ENCODE measurements around the gene KLHL25. TPM values are rescaled to one million over a fixed set of nuclear protein-coding genes. Genes with fewer than 3 reads are reported as not detected.

The KLHL25 gene
- total and polyA plus RNA-seq, 2 experiments from 2014 or later = 3.7 to 10.0 TPM

- no peak for TF ChIP-seq EZH2 (IDR thresholded peaks at IDR 0.05; ENCODE audit: borderline replicate concordance)
- TF ChIP-seq CTCF (IDR thresholded peaks at IDR 0.05; ENCODE audit: poor library complexity) = no peak
- no peak for TF ChIP-seq EZH2phosphoT487 (IDR thresholded peaks at IDR 0.05; ENCODE audit: low read depth, severe bottlenecking, unreplicated experiment)
- DNase-seq (ENCODE audit: low spot score) = no peak
- peak overlapping the region; percentile 32 for H3K27ac ChIP-seq
Measured at GRCh38 chr15:85839643-85840042, 44.9 kb upstream of the KLHL25 start.

GRCh38 chr15:85838655-85839054 is 43.9 kb upstream of the KLHL25 start:
- H2AFZ ChIP-seq = no peak overlapping the region
- no peaks in the 10 kb centered on the region for H4K20me1 ChIP-seq (ENCODE audit: insufficient read depth, poor library complexity, severe bottlenecking)
- H3K4me1 ChIP-seq (ENCODE audit: insufficient read depth) = peaks cover 11% of the 10 kb centered on the region
- no peaks in the 10 kb centered on the region for H3K36me3 ChIP-seq (replicated peaks; ENCODE audit: insufficient read depth, low read depth)
- H3K4me3 ChIP-seq = no peak overlapping the region
- H3K79me2 ChIP-seq = no peaks in the 10 kb centered on the region
- TF ChIP-seq EZH2phosphoT487 (IDR thresholded peaks at IDR 0.05; ENCODE audit: low read depth, severe bottlenecking, unreplicated experiment) = no peak
- no peak for TF ChIP-seq CTCF (IDR thresholded peaks at IDR 0.05; ENCODE audit: poor library complexity)
- TF ChIP-seq EZH2 (IDR thresholded peaks at IDR 0.05; ENCODE audit: borderline replicate concordance) = no peak
- H3K4me2 ChIP-seq = no peak overlapping the region
- no peak for DNase-seq (ENCODE audit: low spot score)
- WGBS (ENCODE audit: low lambda C conversion rate, missing lambda C conversion rate) = 76% methylated on average over 8 of the region's 8 CpGs
- H3K27ac ChIP-seq = peak overlapping the region; percentile 38
- H3K27me3 ChIP-seq = no peaks in the 10 kb centered on the region
- H3K9me3 ChIP-seq (ENCODE audit: low read depth) = no peaks in the 10 kb centered on the region
- no peaks in the 10 kb centered on the region for H3K9me2 ChIP-seq (replicated peaks; ENCODE audit: insufficient read depth)

More at GRCh38 chr15:85839643-85840042, 44.9 kb upstream of the KLHL25 start:
- Histone ChIP-seq H3K4me1 (ENCODE audit: insufficient read depth) (peaks cover 11% of the 10 kb centered on the region), H3K79me2 (no peaks in the 10 kb centered on the region), H3K36me3 (replicated peaks; ENCODE audit: insufficient read depth, low read depth) (no peaks in the 10 kb centered on the region), H2AFZ (no peak overlapping the region), H3K4me2 (peak overlapping the region; percentile 71), H3K27me3 (no peaks in the 10 kb centered on the region), H3K9me3 (ENCODE audit: low read depth) (no peaks in the 10 kb centered on the region), H4K20me1 (ENCODE audit: insufficient read depth, poor library complexity, severe bottlenecking) (no peaks in the 10 kb centered on the region), H3K9me2 (replicated peaks; ENCODE audit: insufficient read depth) (no peaks in the 10 kb centered on the region), H3K4me3 (no peak overlapping the region)
- WGBS (ENCODE audit: low lambda C conversion rate, missing lambda C conversion rate) = 79% methylated on average over 2 of the region's 2 CpGs

GRCh38 chr15:85837881-85838280 is 43.2 kb upstream of the KLHL25 start:
- Histone ChIP-seq H2AFZ (no peak overlapping the region), H3K79me2 (no peaks in the 10 kb centered on the region), H3K36me3 (replicated peaks; ENCODE audit: insufficient read depth, low read depth) (no peaks in the 10 kb centered on the region), H3K27ac (peak overlapping the region; percentile 85), H4K20me1 (ENCODE audit: insufficient read depth, poor library complexity, severe bottlenecking) (no peaks in the 10 kb centered on the region), H3K27me3 (no peaks in the 10 kb centered on the region), H3K9me3 (ENCODE audit: low read depth) (no peaks in the 10 kb centered on the region), H3K9me2 (replicated peaks; ENCODE audit: insufficient read depth) (no peaks in the 10 kb centered on the region), H3K4me2 (peak overlapping the region; percentile 10), H3K4me3 (no peak overlapping the region), H3K4me1 (ENCODE audit: insufficient read depth) (peaks cover 11% of the 10 kb centered on the region)
- TF ChIP-seq CTCF (IDR thresholded peaks at IDR 0.05; ENCODE audit: poor library complexity) (no peak), EZH2 (IDR thresholded peaks at IDR 0.05; ENCODE audit: borderline replicate concordance) (no peak), EZH2phosphoT487 (IDR thresholded peaks at IDR 0.05; ENCODE audit: low read depth, severe bottlenecking, unreplicated experiment) (no peak)
- 51% methylated on average over 2 of the region's 2 CpGs for WGBS (ENCODE audit: low lambda C conversion rate, missing lambda C conversion rate)
- DNase-seq (ENCODE audit: low spot score) = no peak

- no peaks in the 10 kb centered on the region for H3K27me3 ChIP-seq
- 48% methylated on average over 6 of the region's 6 CpGs for WGBS (ENCODE audit: low lambda C conversion rate, missing lambda C conversion rate)
- H4K20me1 ChIP-seq (ENCODE audit: insufficient read depth, poor library complexity, severe bottlenecking) = no peaks in the 10 kb centered on the region
- peaks cover 12% of the 10 kb centered on the region for H3K4me1 ChIP-seq (ENCODE audit: insufficient read depth)
- H3K9me3 ChIP-seq (ENCODE audit: low read depth) = no peaks in the 10 kb centered on the region
- H3K36me3 ChIP-seq (replicated peaks; ENCODE audit: insufficient read depth, low read depth) = no peaks in the 10 kb centered on the region
- no peaks in the 10 kb centered on the region for H3K9me2 ChIP-seq (replicated peaks; ENCODE audit: insufficient read depth)
- peak; percentile 78 for DNase-seq (ENCODE audit: low spot score)
- peak overlapping the region; percentile 10 for H3K4me2 ChIP-seq
- no peak overlapping the region for H2AFZ ChIP-seq
- no peak for TF ChIP-seq EZH2 (IDR thresholded peaks at IDR 0.05; ENCODE audit: borderline replicate concordance)
- no peak for TF ChIP-seq CTCF (IDR thresholded peaks at IDR 0.05; ENCODE audit: poor library complexity)
- no peak for TF ChIP-seq EZH2phosphoT487 (IDR thresholded peaks at IDR 0.05; ENCODE audit: low read depth, severe bottlenecking, unreplicated experiment)
- no peaks in the 10 kb centered on the region for H3K79me2 ChIP-seq
- peak overlapping the region; percentile 85 for H3K27ac ChIP-seq
- no peak overlapping the region for H3K4me3 ChIP-seq
Measured at GRCh38 chr15:85837011-85837433, 42.3 kb upstream of the KLHL25 start.

Measured in hepatocyte (in vitro differentiated cells).